K562 (cell line): ENCODE measurements around the gene TOPORS. TPM values are rescaled to one million over a fixed set of nuclear protein-coding genes. Genes with fewer than 3 reads are reported as not detected.

ENCODE experiments used
- BCL6 ChIP-seq: fragments of 250-450 bp; sonication (Bioruptor Pico); IDR thresholded peaks from 2 replicates; pipeline ENCODE4 v1.4.0; 2020
- GATAD2A ChIP-seq: fragments of 450-650 bp; IDR thresholded peaks from 2 replicates; pipeline ENCODE4 v1.6.1; 2017
- GTF2A2 ChIP-seq: IDR thresholded peaks from 2 replicates; pipeline ENCODE4 v1.6.1; 2016; ENCODE audit warnings: mild to moderate bottlenecking, missing genetic modification characterization, missing compliant biosample characterization
- HDGF ChIP-seq: fragments of 450-650 bp; IDR thresholded peaks from 2 replicates; pipeline ENCODE4 v1.6.1; 2016
- HEY1 ChIP-seq: fragments of 250-450 bp; sonication (Bioruptor Pico); IDR thresholded peaks from 2 replicates; pipeline ENCODE4 v1.5.0; 2020; ENCODE audit warnings: mild to moderate bottlenecking, moderate library complexity, borderline replicate concordance
- POLR2AphosphoS5 ChIP-seq: IDR thresholded peaks from 2 replicates; pipeline ENCODE4 v1.6.1; 2011; ENCODE audit warnings: mild to moderate bottlenecking, low read depth, low read length, moderate library complexity; ENCODE audit not compliant: control insufficient read depth, insufficient read depth
- SAP30 ChIP-seq: fragments of 200-600 bp; sonication (generic); IDR thresholded peaks from 2 replicates; pipeline ENCODE4 v1.6.1; 2012; ENCODE audit warnings: borderline replicate concordance, low read depth, mild to moderate bottlenecking, moderate library complexity, low read length, control low read depth, inconsistent platforms; ENCODE audit not compliant: insufficient read depth, poor library complexity, severe bottlenecking
- SMC3 ChIP-seq: conservative IDR thresholded peaks from 2 replicates; pipeline ENCODE4 v1.6.1; 2011; ENCODE audit warnings: low read depth, low read length, improper control_type of control experiment; ENCODE audit not compliant: insufficient read depth
- SRSF3 ChIP-seq: fragments of 200-400 bp; formaldehyde crosslinking; IDR thresholded peaks from 2 replicates; pipeline ENCODE4 v1.6.1; 2016; ENCODE audit warnings: mild to moderate bottlenecking, low read length, moderate library complexity; ENCODE audit not compliant: insufficient read depth
- WHSC1 ChIP-seq: IDR thresholded peaks from one replicate; pipeline ENCODE4 v1.6.1; 2012; ENCODE audit warnings: low read length, control low read depth, inconsistent platforms
- ZNF75A ChIP-seq: fragments of 450-650 bp; formaldehyde crosslinking; IDR thresholded peaks from 2 replicates; pipeline ENCODE4 v1.4.0; 2020; ENCODE audit warnings: mild to moderate bottlenecking
- polyA plus RNA-seq, 8 experiments: library from polyadenylated mRNA; depleted of rRNA in 4 of 8; stranded (reverse) in 5 of 8; unstranded in 3 of 8; fragments of >200 nt; fragmentation: Nextera tagmentation in 2 of 8; fragmentation: Illumina TruSeq in 1 of 8; extraction: Ambion mirVana in 2 of 8; extraction: Trizol in 1 of 8; gene quantifications; 2 replicates each; pipeline versions ENCODE4 v1.2.1 to v1.2.3, GENCODE V29; 2011 to 2014; ENCODE audit warnings: inconsistent platforms in 1 of 8, missing spikeins in 1 of 8
- total RNA-seq, 7 experiments: library from RNA; depleted of rRNA in 6 of 7; stranded (reverse); fragments of >200 nt in 6 of 7; fragmentation: Illumina TruSeq in 2 of 7; extraction: Trizol in 2 of 7; gene quantifications; 2 replicates each; pipeline versions ENCODE4 v1.2.1 to v1.2.3, GENCODE V29; 2011 to 2021; ENCODE audit warnings: low replicate concordance in 1 of 7
- TF ChIP-seq, protein P1 (sequence below), 3 experiments: IDR thresholded peaks in 2 of 3; conservative IDR thresholded peaks in 1 of 3; 2 replicates each; pipeline ENCODE4 v1.5.1; 2011 to 2012; ENCODE audit warnings: low read length in 3 of 3, mild to moderate bottlenecking in 3 of 3, control low read depth in 2 of 3, improper control_type of control experiment in 1 of 3, inconsistent platforms in 1 of 3, low read depth in 1 of 3, mixed read lengths in 1 of 3, moderate library complexity in 1 of 3; ENCODE audit not compliant: insufficient read depth in 2 of 3
- TF ChIP-seq, protein P2 (sequence below): IDR thresholded peaks from 2 replicates; pipeline ENCODE4 v1.6.1; 2011; ENCODE audit warnings: borderline replicate concordance, low read depth, mild to moderate bottlenecking, moderate library complexity, low read length; ENCODE audit not compliant: insufficient read depth, poor library complexity, severe bottlenecking
- TF ChIP-seq, protein P3 (sequence below): sonication (generic); formaldehyde crosslinking; IDR thresholded peaks from 2 replicates; pipeline ENCODE4 v1.9.0; 2022; ENCODE audit warnings: mild to moderate bottlenecking, missing genetic modification reagents
- TF ChIP-seq, protein P4 (sequence below): IDR thresholded peaks from 3 replicates; pipeline ENCODE4 v1.6.1; 2011; ENCODE audit warnings: borderline replicate concordance, mild to moderate bottlenecking; ENCODE audit not compliant: insufficient read length, insufficient read depth
- TF ChIP-seq, protein P5 (sequence below): fragments of 250-450 bp; sonication (Bioruptor Pico); IDR thresholded peaks from 2 replicates; pipeline ENCODE4 v1.8.0; 2022; ENCODE audit warnings: moderate library complexity, mild to moderate bottlenecking, inconsistent platforms
- TF ChIP-seq, protein P6 (sequence below), 2 experiments: fragments of 200-800 bp in 1 of 2; sonication (Bioruptor generic) in 1 of 2; sonication (generic) in 1 of 2; formaldehyde crosslinking in 1 of 2; IDR thresholded peaks in 1 of 2; conservative IDR thresholded peaks in 1 of 2; 2 replicates each; pipeline versions ENCODE4 v1.5.0 to v1.6.1; 2016 to 2020; ENCODE audit warnings: missing compliant biosample characterization in 1 of 2, missing genetic modification characterization in 1 of 2, missing genetic modification reagents in 1 of 2

The TOPORS gene
- total and polyA plus RNA-seq, 9 of the 15 experiments (the other 6 are each of a cell fraction or from before 2014, with no cell fraction given) = 4.3 to 19.6 (median 9.9) TPM

DNA sequence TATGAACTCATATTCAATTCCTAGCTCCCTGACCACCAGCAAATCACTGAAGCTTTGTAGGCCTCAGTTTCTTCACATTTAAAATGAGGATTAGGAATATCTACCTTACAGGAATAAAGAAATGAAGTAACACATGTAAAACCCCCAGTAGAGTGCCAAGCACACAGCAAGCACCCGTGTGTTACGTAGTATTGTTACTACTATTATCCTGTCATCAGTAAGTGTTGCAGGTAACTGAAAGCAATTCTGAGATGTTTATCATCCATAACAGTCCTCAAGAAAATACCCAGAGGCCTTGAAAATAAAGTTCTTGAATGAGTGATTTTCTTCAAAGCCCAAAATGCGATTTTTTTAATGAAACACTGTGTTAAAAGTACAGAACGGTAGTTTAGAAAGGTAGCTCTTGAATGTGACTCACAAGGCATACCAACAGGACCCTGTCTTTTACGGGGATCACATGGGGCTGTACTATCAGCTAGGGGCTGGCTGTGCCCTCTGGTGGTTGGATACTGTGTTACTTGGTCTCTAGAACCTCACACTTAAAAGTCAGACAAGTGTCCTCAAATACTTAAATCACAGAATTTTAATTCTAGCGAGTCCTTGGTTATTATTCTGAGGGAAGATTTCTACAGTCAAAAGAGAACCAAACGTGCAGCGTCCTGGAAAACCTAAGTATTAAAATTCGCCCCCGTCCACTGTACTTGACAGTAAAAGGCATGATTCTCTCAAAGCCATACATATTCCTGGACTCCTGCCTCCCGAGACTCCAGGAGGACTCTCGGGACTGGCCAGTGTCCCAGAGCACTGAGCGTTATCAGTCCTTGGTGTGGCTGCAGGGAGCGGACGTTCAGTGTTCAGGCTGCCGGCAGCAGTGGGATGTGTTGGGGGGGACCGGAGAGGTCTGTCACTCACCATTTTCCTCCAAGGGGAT is 19.8 kb upstream of the TOPORS start (continued):
- TF ChIP-seq, protein P1, sequence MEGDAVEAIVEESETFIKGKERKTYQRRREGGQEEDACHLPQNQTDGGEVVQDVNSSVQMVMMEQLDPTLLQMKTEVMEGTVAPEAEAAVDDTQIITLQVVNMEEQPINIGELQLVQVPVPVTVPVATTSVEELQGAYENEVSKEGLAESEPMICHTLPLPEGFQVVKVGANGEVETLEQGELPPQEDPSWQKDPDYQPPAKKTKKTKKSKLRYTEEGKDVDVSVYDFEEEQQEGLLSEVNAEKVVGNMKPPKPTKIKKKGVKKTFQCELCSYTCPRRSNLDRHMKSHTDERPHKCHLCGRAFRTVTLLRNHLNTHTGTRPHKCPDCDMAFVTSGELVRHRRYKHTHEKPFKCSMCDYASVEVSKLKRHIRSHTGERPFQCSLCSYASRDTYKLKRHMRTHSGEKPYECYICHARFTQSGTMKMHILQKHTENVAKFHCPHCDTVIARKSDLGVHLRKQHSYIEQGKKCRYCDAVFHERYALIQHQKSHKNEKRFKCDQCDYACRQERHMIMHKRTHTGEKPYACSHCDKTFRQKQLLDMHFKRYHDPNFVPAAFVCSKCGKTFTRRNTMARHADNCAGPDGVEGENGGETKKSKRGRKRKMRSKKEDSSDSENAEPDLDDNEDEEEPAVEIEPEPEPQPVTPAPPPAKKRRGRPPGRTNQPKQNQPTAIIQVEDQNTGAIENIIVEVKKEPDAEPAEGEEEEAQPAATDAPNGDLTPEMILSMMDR (IDR thresholded peaks at IDR 0.05 in 2 of 3, conservative IDR thresholded peaks at IDR 0.05 in 1 of 3; ENCODE audit: insufficient read depth in 2 of 3, low read depth in 1 of 3, low read length in 3 of 3) = peak; percentile 68 to 72 (median 72)
- TF ChIP-seq, protein P2, sequence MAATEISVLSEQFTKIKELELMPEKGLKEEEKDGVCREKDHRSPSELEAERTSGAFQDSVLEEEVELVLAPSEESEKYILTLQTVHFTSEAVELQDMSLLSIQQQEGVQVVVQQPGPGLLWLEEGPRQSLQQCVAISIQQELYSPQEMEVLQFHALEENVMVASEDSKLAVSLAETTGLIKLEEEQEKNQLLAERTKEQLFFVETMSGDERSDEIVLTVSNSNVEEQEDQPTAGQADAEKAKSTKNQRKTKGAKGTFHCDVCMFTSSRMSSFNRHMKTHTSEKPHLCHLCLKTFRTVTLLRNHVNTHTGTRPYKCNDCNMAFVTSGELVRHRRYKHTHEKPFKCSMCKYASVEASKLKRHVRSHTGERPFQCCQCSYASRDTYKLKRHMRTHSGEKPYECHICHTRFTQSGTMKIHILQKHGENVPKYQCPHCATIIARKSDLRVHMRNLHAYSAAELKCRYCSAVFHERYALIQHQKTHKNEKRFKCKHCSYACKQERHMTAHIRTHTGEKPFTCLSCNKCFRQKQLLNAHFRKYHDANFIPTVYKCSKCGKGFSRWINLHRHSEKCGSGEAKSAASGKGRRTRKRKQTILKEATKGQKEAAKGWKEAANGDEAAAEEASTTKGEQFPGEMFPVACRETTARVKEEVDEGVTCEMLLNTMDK = peak; percentile 26
- TF ChIP-seq SAP30 (peak; percentile 14), BCL6 (no peak), SMC3 (peak; percentile 51; the same call in 1 of the 2 replicates), HEY1 (CRISPR knock-in tag) (no peak), POLR2AphosphoS5 (no peak), GATAD2A (no peak), ZNF75A (CRISPR knock-in tag) (0 out of 2 replicates have a peak, but pooled peaks have one; percentile 17), SRSF3 (no peak), WHSC1 (no peak), HDGF (no peak), GTF2A2 (no peak)
- TF ChIP-seq, protein P3, sequence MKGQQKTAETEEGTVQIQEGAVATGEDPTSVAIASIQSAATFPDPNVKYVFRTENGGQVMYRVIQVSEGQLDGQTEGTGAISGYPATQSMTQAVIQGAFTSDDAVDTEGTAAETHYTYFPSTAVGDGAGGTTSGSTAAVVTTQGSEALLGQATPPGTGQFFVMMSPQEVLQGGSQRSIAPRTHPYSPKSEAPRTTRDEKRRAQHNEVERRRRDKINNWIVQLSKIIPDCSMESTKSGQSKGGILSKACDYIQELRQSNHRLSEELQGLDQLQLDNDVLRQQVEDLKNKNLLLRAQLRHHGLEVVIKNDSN = peak; percentile 80
- TF ChIP-seq, protein P4, sequence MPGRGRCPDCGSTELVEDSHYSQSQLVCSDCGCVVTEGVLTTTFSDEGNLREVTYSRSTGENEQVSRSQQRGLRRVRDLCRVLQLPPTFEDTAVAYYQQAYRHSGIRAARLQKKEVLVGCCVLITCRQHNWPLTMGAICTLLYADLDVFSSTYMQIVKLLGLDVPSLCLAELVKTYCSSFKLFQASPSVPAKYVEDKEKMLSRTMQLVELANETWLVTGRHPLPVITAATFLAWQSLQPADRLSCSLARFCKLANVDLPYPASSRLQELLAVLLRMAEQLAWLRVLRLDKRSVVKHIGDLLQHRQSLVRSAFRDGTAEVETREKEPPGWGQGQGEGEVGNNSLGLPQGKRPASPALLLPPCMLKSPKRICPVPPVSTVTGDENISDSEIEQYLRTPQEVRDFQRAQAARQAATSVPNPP = no peak
- TF ChIP-seq, protein P5, sequence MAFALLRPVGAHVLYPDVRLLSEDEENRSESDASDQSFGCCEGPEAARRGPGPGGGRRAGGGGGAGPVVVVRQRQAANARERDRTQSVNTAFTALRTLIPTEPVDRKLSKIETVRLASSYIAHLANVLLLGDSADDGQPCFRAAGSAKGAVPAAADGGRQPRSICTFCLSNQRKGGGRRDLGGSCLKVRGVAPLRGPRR (CRISPR knock-in tag) = no peak
- TF ChIP-seq, protein P6, sequence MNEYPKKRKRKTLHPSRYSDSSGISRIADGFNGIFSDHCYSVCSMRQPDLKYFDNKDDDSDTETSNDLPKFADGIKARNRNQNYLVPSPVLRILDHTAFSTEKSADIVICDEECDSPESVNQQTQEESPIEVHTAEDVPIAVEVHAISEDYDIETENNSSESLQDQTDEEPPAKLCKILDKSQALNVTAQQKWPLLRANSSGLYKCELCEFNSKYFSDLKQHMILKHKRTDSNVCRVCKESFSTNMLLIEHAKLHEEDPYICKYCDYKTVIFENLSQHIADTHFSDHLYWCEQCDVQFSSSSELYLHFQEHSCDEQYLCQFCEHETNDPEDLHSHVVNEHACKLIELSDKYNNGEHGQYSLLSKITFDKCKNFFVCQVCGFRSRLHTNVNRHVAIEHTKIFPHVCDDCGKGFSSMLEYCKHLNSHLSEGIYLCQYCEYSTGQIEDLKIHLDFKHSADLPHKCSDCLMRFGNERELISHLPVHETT (CRISPR knock-in tag; conservative IDR thresholded peaks at IDR 0.05 in 1 of 2, IDR thresholded peaks at IDR 0.05 in 1 of 2) = no peak
